ENCODE results near the gene SYNDIG1.

SYNDIG1 gene

DNA sequence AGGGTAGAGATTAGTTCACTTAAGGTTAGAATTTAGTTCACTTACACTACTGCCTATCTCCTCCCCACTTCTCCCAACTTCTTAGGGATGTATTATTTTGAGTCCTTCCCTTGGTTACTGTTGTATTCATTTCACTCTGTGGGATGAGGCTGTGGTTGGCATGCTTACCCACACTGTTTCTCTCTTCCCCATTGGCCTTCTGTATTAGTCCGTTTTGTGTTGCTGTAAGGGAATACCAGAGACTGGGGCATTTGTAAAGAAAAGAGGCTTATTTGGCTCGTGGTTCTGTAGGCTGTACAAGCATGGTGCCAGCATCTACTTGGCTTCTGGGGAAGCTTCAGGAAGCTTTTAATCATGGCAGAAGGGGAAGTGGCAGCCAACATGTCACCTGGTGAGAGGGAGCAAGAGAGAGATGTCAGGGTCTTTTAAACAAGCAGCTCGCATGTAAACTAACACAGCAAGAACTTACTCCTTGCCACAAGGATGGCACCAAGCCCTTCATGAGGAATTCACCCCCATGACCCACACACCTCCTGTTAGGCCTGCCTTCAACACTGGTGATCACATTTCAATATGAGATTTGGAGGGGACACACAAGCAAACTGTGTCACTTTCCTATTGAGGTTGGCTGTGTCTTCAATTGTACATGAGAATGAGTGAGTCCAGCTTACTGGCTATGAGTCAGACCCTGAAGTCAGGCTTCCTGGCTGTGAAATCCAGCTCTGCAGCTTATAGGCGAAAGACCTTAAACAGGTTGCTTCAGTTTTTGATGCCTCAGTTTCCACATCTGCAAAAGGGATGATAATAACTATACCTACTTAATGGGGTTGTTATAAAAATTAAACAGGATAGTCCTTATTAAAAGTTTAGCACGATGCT is 53.3 kb downstream of the SYNDIG1 start:
- DNase-seq (ENCODE audit: low read depth in 3 of 3) = no peak

DNA sequence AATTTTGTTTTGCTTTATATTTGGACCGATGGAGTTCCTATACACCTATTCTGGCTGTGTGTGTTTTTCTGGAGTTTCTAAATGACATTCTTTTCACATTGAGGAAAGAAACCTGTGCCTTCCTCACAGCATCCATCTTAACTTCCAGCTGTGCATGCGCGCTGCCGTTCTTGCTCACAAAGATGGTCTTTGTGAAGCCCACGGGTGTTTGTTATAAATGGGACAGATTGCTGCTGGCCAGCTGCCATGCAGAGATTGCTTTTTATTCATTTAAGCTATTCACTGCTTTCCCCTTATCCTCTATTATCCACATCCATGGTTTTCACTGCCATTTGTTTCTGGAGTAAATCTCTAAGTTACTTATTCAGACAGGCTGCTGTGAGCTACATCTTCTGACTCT is 54.2 kb downstream of the SYNDIG1 start:
- DNase-seq (ENCODE audit: low read depth in 3 of 3) = no peak

DNA sequence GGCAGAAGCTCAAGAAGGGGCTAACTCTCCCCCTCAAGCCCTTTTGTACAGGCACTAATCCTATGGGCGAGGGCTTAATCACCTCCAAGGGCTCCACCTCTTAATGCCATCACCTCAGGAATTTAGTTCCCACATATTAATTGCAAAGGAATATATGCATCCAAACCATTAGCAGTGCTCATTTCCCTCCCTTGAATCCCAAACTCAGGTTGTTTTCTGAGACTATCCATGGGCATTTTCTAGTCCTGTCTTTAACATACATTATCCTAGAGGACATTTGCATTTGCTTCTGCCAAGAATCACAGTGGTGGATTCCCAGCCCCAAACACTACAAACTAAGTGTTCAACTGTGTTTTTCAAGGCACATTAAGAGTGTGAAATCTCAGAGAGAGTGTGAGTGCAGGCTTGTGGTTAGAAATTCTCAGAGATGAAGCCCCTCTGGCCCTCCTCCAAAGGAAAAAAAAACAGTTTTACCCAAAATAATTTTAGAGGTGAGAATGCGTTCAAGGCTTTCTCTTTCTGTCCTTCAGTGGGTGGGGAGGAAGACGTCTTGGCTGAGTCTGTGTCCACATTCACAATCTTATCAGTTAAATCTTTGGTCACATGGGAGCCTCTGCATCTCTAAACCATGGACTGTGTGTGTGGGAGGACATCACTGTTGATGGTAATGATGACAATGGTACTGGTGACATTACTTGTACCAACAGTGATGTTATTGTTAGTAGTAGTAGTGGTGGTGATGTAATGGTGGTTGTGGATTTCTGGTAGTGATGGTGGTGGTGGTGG is 59.3 kb downstream of the SYNDIG1 start:
- no peak for DNase-seq (ENCODE audit: low read depth in 3 of 3)

GRCh38 chr20:24529369-24529719 is 59.9 kb downstream of the SYNDIG1 start:
- DNase-seq (ENCODE audit: low read depth in 3 of 3) = no peak

- no peak for DNase-seq (ENCODE audit: low read depth in 3 of 3)
Measured at GRCh38 chr20:24530131-24530680, 60.8 kb downstream of the SYNDIG1 start.

GRCh38 chr20:24531202-24531601 is 61.8 kb downstream of the SYNDIG1 start:
- DNase-seq (ENCODE audit: low read depth in 3 of 3) = no peak

DNA sequence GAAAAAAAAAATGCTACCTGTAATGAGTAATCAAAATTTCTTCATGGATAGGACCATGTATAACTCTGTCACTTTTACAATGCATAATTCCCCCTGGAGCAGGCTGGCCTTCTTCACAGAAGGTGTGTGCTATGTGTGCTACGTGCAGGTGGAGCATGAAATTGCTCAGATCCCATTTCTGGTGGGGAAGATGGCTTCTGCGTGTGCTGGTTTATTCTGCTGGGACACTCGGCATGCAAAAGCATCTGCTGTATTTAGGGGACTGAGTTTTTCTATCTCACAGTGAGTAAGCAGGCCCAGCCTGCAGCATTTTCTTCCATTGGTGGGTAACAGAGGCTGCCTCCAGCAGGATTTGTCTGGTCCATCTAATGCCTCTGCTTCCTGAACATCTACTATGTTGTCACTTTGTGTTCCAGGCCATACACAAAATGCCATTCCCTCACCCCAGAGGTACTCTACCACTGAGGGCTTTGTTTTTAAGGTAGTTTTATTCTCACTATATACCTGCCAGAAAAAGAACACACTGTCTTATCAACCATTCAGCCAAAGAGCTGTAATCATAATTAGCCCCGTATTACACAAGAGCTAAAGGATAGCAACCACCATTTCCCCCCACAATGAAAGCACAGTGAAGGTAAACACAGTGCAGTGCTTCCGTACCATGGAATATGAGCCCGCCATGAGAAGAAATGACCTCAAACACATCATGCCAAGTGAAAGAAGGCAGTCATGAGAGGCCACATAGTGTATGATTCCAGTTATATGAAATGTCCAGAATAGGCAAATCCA is 62.4 kb downstream of the SYNDIG1 start:
- DNase-seq (ENCODE audit: low read depth in 3 of 3) = no peak

DNA sequence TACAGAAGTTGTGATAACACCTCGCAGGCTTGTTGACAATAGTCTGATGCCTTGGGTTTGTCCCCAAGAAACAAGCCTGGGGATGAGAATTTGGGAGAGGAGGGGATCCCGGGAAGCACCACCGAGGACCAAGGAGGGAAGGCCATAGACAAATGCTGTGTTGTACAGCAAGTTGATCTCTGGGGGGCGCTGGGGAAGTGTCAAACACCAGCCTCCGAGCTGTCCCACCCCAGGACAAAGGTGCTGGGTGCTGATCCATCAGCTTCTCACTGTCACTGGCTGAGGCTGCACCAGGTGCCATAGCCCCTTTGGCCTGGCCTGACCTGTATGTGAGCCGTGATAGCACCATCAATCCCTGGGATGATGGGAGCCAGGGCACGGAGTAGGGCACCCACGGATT is 64.0 kb downstream of the SYNDIG1 start:
- no peak for DNase-seq (ENCODE audit: low read depth in 3 of 3)

- no peak for DNase-seq (ENCODE audit: low read depth in 3 of 3)
Measured at GRCh38 chr20:24534282-24534681, 64.9 kb downstream of the SYNDIG1 start.

- DNase-seq (ENCODE audit: low read depth in 3 of 3) = no peak
Measured at GRCh38 chr20:24535941-24536730, 66.7 kb downstream of the SYNDIG1 start.

- no peak for DNase-seq (ENCODE audit: low read depth in 3 of 3)
Measured at GRCh38 chr20:24537210-24537609, 67.8 kb downstream of the SYNDIG1 start.

DNA sequence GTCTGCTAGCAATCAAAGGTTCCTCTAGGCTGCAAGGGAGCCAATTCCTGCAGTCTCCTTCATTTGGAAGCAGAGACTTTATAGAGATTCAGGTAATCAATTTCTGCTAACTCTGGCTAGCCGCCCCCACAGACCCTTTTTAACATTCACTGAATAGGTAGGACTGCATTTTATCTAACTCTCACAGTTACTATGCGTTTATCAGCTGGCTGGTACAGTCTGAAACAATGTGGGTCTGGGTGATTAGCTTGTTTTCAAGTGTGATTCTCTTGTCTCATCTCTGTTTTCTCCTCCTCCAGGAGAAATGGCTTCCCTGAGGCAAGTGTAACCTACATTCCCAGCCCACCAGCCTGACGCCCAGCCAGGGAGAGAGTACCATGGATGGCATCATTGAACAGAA is 73.3 kb downstream of the SYNDIG1 start:
- no peak for DNase-seq (ENCODE audit: low read depth in 3 of 3)

GRCh38 chr20:24543168-24543567 is 73.7 kb downstream of the SYNDIG1 start:
- no peak for DNase-seq (ENCODE audit: low read depth in 3 of 3)

DNA sequence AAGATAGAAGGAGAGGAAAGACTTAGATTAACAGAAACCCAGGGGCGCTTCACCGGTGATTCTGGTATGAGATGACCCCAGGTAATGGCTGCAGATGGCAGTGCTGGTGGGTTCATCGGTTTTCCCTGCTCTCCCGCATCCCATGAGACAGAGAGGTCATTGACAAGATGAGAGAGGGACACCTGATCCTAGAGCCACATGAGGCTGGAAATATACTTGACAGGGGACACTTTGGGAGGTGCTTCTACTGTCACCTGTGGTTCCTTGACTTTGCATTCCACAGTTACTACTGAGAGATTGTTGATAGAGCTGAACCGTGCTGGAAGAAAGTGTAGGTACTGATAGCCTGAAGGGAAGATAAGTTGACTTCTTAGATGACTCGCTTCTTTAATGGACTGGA is 74.3 kb downstream of the SYNDIG1 start:
- DNase-seq (ENCODE audit: low read depth in 3 of 3) = no peak

- DNase-seq (ENCODE audit: low read depth in 3 of 3) = no peak
Measured at GRCh38 chr20:24544371-24544770, 74.9 kb downstream of the SYNDIG1 start.

DNA sequence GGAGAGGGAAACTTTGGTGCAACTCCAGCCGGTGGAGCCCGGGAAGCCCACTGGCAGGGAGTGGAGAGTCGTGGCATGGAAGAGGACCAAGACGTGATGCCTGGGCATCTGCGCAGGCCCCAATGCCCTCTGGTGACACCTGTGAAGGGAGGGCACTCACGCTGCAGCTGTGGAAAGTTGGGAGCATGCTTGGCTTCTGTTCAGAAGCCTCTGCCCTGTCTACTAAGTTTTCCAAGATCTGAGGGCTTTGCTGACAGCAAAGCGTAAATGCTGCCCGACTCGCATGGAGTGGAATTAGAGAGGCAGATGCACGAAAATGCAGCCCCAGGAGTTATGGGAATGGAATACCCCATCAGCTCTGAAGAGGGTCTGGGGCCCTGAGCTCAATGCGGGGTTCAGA is 75.7 kb downstream of the SYNDIG1 start:
- DNase-seq (ENCODE audit: low read depth in 3 of 3) = no peak

DNA sequence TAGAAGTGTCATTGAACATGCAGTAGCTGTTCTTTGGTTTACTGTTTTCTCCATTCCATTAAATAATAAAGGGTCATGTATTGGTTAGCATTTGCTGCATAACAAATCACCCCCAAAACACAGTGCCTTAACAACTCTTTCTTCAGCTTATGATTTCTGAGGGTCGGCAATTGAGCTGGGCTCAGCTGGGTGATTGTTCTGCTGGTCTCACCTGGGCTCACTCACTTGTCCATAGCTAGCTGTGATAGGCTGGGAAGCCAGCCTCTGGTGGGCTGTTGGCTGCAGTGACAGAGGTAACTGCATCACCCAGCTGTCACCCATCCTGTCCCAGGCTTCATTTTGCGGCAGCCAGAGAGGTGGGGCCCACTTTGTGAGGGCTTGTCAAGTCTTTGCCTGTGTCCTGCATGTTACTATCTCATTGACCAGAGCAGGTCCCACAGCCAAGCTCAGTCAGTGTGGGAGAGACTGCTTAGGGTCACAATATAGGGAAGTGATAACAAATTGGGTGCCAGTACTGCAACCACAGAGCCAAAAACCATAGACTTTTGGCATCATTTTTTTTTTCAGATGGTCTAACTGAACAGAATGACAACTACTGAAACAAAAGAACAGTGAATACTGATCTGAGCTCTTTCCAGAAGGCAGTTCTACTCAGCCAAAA is 76.9 kb downstream of the SYNDIG1 start:
- no peak for DNase-seq (ENCODE audit: low read depth in 3 of 3)

DNA sequence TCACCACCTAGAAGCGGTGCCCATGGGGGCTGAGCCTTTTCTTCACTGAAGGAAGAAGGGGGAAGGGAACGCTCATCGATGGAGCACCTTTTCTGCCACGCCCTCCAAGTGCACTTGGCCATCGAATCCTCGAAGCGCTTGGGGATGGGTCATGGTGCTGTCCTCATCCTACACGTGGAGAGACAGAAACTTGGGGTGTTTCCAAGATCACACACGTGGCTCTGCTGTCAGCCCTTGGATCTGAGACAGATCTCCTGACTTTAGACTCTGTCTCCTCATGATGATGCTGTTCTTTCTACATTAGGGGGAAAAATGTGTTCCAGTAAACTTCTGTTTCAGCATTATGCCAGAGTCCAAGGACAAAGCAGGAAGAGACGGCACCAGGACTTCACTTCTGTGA is 78.5 kb downstream of the SYNDIG1 start:
- no peak for DNase-seq (ENCODE audit: low read depth in 3 of 3)

- DNase-seq (ENCODE audit: low read depth in 3 of 3) = no peak
Measured at GRCh38 chr20:24559114-24559732, 89.8 kb downstream of the SYNDIG1 start.

Measured in stimulated activated CD4-positive, alpha-beta T cell treated with anti-CD3 and anti-CD28 coated beads, TNF-alpha, amount 100 ng/mL, for 24 hours (primary cell).